ENCODE data around the gene UBR4. TPM values are rescaled to one million over a fixed set of nuclear protein-coding genes. Genes with fewer than 3 reads are reported as not detected.

Gene UBR4
- total RNA-seq, 2 experiments from 2014 or later: 133 TPM

DNA sequence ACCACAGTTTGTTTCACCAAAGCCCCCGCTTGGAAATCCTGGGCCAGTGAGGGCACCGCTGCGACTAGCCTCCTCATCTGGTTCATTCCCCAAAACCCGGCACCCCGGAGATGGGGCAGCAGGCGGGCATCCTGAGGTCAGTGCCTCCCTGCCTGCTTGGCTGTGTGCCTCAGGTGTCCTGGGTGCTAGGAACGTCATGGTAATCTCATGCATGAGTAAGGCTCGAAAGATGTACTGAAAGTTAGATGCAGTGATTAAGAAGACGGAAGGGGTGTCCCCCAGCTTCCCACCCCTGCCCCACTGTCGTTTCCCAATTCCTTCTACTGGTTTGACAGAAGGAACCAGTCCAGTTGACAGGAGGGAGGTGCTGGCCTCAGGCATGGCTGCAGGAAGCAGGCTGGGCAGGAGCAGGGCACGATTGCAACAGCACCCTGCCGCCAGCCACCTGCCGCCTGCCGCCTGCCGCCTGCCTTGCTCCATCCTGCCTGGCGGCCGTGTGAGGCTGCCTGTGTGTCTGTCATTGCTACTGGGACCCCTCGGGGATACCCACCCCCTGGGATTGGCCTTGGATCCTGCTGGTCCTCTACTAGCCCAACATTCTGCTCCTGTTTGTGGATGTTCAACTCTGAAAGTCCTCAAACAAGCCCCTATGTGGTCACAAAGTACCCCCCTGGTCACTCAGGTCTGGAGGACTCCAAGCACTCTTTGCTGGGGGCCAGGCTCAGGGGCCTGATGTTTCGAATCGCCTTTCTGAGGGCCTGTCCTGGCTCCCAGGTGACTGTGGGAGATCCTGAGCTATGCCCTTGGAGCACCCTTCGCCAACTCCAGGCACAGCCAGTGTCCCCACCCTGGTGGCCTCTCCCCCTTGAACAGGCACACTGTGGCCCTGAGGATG, 180.6 kb downstream of the UBR4 start:
- Mint-ChIP-seq H3K27ac (no peak overlapping the region), H3K27me3 (peaks cover 11% of the 10 kb centered on the region), H3K36me3 (ENCODE audit: low read depth) (no peaks in the 10 kb centered on the region), H3K4me3 (no peak overlapping the region), H3K4me1 (ENCODE audit: low read depth) (peaks cover 3% of the 10 kb centered on the region), H3K9me3 (no peaks in the 10 kb centered on the region)
- POLR2A ChIA-PET: no interaction called here
- ATAC-seq: no peak
- TF ChIP-seq, protein P1, sequence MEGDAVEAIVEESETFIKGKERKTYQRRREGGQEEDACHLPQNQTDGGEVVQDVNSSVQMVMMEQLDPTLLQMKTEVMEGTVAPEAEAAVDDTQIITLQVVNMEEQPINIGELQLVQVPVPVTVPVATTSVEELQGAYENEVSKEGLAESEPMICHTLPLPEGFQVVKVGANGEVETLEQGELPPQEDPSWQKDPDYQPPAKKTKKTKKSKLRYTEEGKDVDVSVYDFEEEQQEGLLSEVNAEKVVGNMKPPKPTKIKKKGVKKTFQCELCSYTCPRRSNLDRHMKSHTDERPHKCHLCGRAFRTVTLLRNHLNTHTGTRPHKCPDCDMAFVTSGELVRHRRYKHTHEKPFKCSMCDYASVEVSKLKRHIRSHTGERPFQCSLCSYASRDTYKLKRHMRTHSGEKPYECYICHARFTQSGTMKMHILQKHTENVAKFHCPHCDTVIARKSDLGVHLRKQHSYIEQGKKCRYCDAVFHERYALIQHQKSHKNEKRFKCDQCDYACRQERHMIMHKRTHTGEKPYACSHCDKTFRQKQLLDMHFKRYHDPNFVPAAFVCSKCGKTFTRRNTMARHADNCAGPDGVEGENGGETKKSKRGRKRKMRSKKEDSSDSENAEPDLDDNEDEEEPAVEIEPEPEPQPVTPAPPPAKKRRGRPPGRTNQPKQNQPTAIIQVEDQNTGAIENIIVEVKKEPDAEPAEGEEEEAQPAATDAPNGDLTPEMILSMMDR (IDR thresholded peaks at IDR 0.05): no peak
- intact Hi-C loops (cut with micrococcal nuclease): no loop called here
- CTCF ChIA-PET: no interaction called here
- DNase-seq: no peak

DNA sequence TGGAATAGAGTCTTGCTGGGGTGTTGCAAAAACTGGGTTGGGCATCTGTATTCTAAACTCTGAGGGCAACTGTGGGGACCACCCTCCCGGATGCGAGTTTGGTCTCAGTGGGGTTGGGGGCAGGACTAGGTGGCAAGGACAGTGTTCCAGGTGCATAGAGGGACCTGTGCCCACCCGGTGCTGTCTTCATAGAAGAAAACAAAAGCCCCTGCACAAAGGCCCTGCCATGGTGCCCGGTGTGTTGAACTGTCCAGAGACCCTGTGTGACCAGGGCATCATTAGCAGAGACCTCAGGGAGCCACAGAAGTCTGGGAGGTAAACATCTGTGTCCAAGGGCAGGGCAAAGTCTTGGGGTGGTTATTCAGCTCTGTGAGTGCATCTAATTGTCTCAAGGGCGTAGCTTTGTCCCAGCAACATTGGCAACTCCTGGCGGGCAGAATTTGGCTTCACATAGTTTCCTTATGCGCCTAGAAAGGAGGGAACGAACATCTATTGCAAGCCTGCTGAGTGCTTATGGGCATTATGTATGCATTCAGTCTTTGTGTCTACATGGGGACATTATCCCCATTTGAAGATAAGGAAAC, 181.4 kb downstream of the UBR4 start:
- DNase-seq: no peak
- no peak overlapping the region for H3K27ac Mint-ChIP-seq
- no peak for ATAC-seq
- CTCF ChIA-PET: no interaction called here
- H3K4me1 Mint-ChIP-seq (ENCODE audit: low read depth): peaks cover 3% of the 10 kb centered on the region
- TF ChIP-seq, protein P1 (IDR thresholded peaks at IDR 0.05): no peak
- intact Hi-C loops (cut with micrococcal nuclease): no loop called here
- H3K27me3 Mint-ChIP-seq: peaks cover 11% of the 10 kb centered on the region
- no peaks in the 10 kb centered on the region for H3K36me3 Mint-ChIP-seq (ENCODE audit: low read depth)
- no peak overlapping the region for H3K4me3 Mint-ChIP-seq
- H3K9me3 Mint-ChIP-seq: no peaks in the 10 kb centered on the region
- POLR2A ChIA-PET: no interaction called here

GRCh38 chr1:19028110-19028509, 182.0 kb downstream of the UBR4 start:
- H3K27ac Mint-ChIP-seq: no peak overlapping the region
- POLR2A ChIA-PET: no interaction called here
- DNase-seq: no peak
- no peaks in the 10 kb centered on the region for H3K36me3 Mint-ChIP-seq (ENCODE audit: low read depth)
- intact Hi-C loops (cut with micrococcal nuclease): no loop called here
- H3K4me3 Mint-ChIP-seq: no peak overlapping the region
- CTCF ChIA-PET: no interaction called here
- H3K4me1 Mint-ChIP-seq (ENCODE audit: low read depth): peaks cover 3% of the 10 kb centered on the region
- no peak for ATAC-seq
- no peaks in the 10 kb centered on the region for H3K9me3 Mint-ChIP-seq
- peaks cover 11% of the 10 kb centered on the region for H3K27me3 Mint-ChIP-seq
- TF ChIP-seq, protein P1 (IDR thresholded peaks at IDR 0.05): no peak

Other genes starting within 250 kb of the UBR4 start
- gene EMC1, start 41.3 kb upstream of the UBR4 start, total RNA-seq: 10 to 100 TPM; 38.3 to 39.5 TPM
- 10 to 100 TPM; 90.9 to 93.4 TPM for gene MRTO4, start 41.5 kb upstream of the UBR4 start, total RNA-seq
- under 1 TPM; 0.54 TPM for gene AKR7A3, start 78.5 kb upstream of the UBR4 start, total RNA-seq
- gene AKR7A2, start 101.9 kb upstream of the UBR4 start, total RNA-seq: 10 to 100 TPM; 42.9 to 43.4 TPM
- 1 to 10 TPM; 3.6 TPM for gene SLC66A1, start 102.1 kb upstream of the UBR4 start, total RNA-seq